MM.1S (cell line): ENCODE results near the gene SUPT4H1.

Source experiments
- EZH2phosphoT487 ChIP-seq: fragments of 300-600 bp; sonication (generic); IDR thresholded peaks from 2 replicates; pipeline ENCODE4 v1.6.1; 2018; ENCODE audit warnings: antibody characterized with exemption, low read length
- TF ChIP-seq, protein P1 (sequence below): fragments of 300-600 bp; sonication (generic); IDR thresholded peaks from 2 replicates; pipeline ENCODE4 v1.5.1; 2016; ENCODE audit warnings: antibody characterized with exemption, low read length, mixed read lengths

DNA sequence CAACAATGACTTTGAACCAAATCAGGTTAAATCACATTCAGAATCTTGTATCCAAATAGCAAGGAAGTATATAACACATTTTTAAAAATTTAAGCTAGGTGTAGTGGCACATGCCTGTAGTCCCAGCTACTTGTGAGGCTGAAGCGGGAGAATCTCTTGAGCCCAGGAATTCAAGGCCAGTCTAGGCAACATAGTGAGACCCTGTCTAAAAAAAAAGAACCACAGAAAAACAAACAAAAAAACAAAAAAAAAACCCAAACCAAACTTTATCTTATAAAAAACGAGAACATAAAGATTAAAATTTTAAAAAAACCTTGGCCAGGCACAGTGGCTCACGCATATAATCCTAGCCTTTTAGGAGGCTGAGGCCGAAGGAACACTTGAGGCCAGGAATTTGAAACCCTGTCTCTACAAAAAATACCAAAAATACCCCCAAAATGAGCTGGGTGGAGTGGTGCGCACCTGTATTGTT, 11.6 kb downstream of the SUPT4H1 start:
- TF ChIP-seq, protein P1, sequence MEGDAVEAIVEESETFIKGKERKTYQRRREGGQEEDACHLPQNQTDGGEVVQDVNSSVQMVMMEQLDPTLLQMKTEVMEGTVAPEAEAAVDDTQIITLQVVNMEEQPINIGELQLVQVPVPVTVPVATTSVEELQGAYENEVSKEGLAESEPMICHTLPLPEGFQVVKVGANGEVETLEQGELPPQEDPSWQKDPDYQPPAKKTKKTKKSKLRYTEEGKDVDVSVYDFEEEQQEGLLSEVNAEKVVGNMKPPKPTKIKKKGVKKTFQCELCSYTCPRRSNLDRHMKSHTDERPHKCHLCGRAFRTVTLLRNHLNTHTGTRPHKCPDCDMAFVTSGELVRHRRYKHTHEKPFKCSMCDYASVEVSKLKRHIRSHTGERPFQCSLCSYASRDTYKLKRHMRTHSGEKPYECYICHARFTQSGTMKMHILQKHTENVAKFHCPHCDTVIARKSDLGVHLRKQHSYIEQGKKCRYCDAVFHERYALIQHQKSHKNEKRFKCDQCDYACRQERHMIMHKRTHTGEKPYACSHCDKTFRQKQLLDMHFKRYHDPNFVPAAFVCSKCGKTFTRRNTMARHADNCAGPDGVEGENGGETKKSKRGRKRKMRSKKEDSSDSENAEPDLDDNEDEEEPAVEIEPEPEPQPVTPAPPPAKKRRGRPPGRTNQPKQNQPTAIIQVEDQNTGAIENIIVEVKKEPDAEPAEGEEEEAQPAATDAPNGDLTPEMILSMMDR, result no peak
- no peak for TF ChIP-seq EZH2phosphoT487
